ENCODE measurements around the gene CSMD2.

DNA sequence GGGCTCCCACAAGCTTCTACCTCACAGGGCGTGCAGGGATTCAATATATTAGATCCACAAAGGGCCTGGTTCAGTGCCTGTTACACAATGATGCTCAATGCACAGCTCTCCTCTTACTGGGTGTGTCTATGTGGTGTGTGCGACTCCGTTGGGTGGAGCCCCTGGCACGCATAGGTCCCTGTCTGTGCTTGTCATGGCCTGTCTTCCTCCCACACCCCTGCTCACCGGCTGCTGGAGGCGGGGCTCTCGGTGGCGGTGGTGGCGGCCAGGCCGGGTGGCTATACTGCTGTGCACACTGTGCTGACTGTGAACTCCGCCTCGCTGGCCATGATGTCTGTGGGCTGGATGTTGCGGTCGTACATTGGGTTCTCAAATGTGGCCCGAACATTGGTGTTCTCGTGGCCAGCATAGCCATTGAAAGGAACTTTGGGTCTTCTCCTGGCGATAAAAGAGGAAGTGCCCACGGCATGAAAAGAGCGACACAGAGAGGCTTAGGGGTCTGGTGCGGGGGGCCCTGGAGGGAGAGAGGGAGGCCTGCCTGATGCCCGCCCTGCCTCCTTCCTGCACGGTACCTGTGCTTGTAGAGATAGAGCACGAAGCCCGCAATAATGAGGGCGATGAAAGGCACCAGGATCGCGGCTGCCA is 645.7 kb downstream of the CSMD2 start:
- TF ChIP-seq CEBPB (IDR thresholded peaks at IDR 0.05; ENCODE audit: low read depth, low read length) (no peak), POLR2A (IDR thresholded peaks at IDR 0.05; ENCODE audit: low read depth, low read length) (no peak), RAD21 (IDR thresholded peaks at IDR 0.05; ENCODE audit: low read length) (no peak), ELK1 (IDR thresholded peaks at IDR 0.05; ENCODE audit: borderline replicate concordance, low read depth, low read length) (no peak), RCOR1 (IDR thresholded peaks at IDR 0.05; ENCODE audit: insufficient replicate concordance, low read length) (no peak), CHD1 (IDR thresholded peaks at IDR 0.05; ENCODE audit: low read depth, low read length) (no peak), MAFK (IDR thresholded peaks at IDR 0.05; ENCODE audit: low read depth, low read length) (no peak), MAZ (IDR thresholded peaks at IDR 0.05; ENCODE audit: borderline replicate concordance, low read depth, low read length) (no peak)
- TF ChIP-seq, protein P1, sequence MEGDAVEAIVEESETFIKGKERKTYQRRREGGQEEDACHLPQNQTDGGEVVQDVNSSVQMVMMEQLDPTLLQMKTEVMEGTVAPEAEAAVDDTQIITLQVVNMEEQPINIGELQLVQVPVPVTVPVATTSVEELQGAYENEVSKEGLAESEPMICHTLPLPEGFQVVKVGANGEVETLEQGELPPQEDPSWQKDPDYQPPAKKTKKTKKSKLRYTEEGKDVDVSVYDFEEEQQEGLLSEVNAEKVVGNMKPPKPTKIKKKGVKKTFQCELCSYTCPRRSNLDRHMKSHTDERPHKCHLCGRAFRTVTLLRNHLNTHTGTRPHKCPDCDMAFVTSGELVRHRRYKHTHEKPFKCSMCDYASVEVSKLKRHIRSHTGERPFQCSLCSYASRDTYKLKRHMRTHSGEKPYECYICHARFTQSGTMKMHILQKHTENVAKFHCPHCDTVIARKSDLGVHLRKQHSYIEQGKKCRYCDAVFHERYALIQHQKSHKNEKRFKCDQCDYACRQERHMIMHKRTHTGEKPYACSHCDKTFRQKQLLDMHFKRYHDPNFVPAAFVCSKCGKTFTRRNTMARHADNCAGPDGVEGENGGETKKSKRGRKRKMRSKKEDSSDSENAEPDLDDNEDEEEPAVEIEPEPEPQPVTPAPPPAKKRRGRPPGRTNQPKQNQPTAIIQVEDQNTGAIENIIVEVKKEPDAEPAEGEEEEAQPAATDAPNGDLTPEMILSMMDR (conservative IDR thresholded peaks at IDR 0.05; ENCODE audit: low read depth, low read length) = no peak
- TF ChIP-seq, protein P2, sequence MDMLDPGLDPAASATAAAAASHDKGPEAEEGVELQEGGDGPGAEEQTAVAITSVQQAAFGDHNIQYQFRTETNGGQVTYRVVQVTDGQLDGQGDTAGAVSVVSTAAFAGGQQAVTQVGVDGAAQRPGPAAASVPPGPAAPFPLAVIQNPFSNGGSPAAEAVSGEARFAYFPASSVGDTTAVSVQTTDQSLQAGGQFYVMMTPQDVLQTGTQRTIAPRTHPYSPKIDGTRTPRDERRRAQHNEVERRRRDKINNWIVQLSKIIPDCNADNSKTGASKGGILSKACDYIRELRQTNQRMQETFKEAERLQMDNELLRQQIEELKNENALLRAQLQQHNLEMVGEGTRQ (IDR thresholded peaks at IDR 0.05; ENCODE audit: low read depth, low read length) = no peak
